Tibial nerve (tissue), 4 donors: Measurements from ENCODE around the gene HECW1. TPM values are rescaled to one million over a fixed set of nuclear protein-coding genes. Genes with fewer than 3 reads are reported as not detected.
"Not testable (repeated sequence)": the region's sequence is repeated elsewhere in the genome, so short reads cannot be mapped to it uniquely, and the experiment has no call there.

Experiments used
- DNase-seq, 2 donors: peaks; one replicate each; pipeline ENCODE4 v3.0.0-alpha.2; 2019; ENCODE audit warnings: low spot score in 2 of 2
- H3K27ac ChIP-seq, 4 donors: fragments of 200-600 bp; sonication (generic) in 3 of 4; one replicate each; pipeline ENCODE4 v1.5.1; 2017 to 2019; ENCODE audit warnings: mild to moderate bottlenecking in 1 of 4
- H3K27me3 ChIP-seq, 2 donors: fragments of 200-600 bp; sonication (generic) in 1 of 2; one replicate each; pipeline versions ENCODE4 v1.5.1 to v1.6.0; 2017 to 2019
- H3K36me3 ChIP-seq, 3 donors: fragments of 200-600 bp; sonication (generic); one replicate each; pipeline ENCODE4 v1.5.1; 2018 to 2019
- H3K4me1 ChIP-seq, 4 donors: fragments of 200-600 bp; sonication (generic) in 3 of 4; one replicate each; pipeline ENCODE4 v1.5.1; 2017 to 2019
- H3K4me3 ChIP-seq, 4 donors: fragments of 200-600 bp; sonication (generic) in 3 of 4; one replicate each; pipeline ENCODE4 v1.5.1; 2017 to 2019; ENCODE audit warnings: mild to moderate bottlenecking in 1 of 4, moderate library complexity in 1 of 4
- H3K9me3 ChIP-seq, 4 donors: fragments of 200-600 bp; sonication (generic) in 3 of 4; one replicate each; pipeline ENCODE4 v1.5.1; 2017 to 2019
- CTCF ChIP-seq, 5 experiments: fragments of 200-600 bp in 3 of 5; fragments of 450-650 bp in 2 of 5; sonication (generic) in 3 of 5; IDR thresholded peaks; one replicate each; pipeline ENCODE4 v1.5.1; 2016 to 2019; ENCODE audit warnings: antibody characterized with exemption in 5 of 5, mild to moderate bottlenecking in 3 of 5, moderate library complexity in 2 of 5
- EP300 ChIP-seq, 2 donors: sonication (generic); formaldehyde crosslinking; IDR thresholded peaks; one replicate each; pipeline ENCODE4 v1.6.1; 2017; ENCODE audit warnings: antibody characterized with exemption in 2 of 2, mild to moderate bottlenecking in 1 of 2
- POLR2A ChIP-seq, 2 donors: fragments of 450-650 bp; IDR thresholded peaks; one replicate each; pipeline ENCODE4 v1.6.1; 2017; ENCODE audit warnings: antibody characterized with exemption in 2 of 2, mild to moderate bottlenecking in 2 of 2, moderate library complexity in 2 of 2
- WGBS, 2 donors: methylation state at CpG; one replicate each; pipeline ENCODE4 v1.1.5; 2018; 5-methylcytosine and 5-hydroxymethylcytosine counted together
- total RNA-seq, 4 donors: library from RNA; depleted of rRNA; stranded (reverse); fragments of >200 nt; gene quantifications; one replicate each; pipeline ENCODE4 v1.1.0, GENCODE V29; 2016

The HECW1 gene
- total RNA-seq, 4 donors from 2014 or later = 3.6 to 10.9 (median 6.5) TPM

- DNase-seq = no peak
- H3K4me3 ChIP-seq = no peak overlapping the region
- H3K27me3 ChIP-seq = no peaks in the 10 kb centered on the region
- H3K36me3 ChIP-seq = no peaks in the 10 kb centered on the region
- H3K4me1 ChIP-seq = no peaks in the 10 kb centered on the region
- no peaks in the 10 kb centered on the region for H3K9me3 ChIP-seq
- H3K27ac ChIP-seq = no peak overlapping the region
- TF ChIP-seq CTCF (IDR thresholded peaks at IDR 0.05) (no peak), POLR2A (IDR thresholded peaks at IDR 0.05) (no peak), EP300 (IDR thresholded peaks at IDR 0.05) (no peak)
Observed at GRCh38 chr7:43337191-43337590, 224.7 kb downstream of the HECW1 start.

- no peak for TF ChIP-seq CTCF (IDR thresholded peaks at IDR 0.05)
Observed at GRCh38 chr7:43337811-43338210, 225.4 kb downstream of the HECW1 start.

GRCh38 chr7:43341132-43341531 is 228.7 kb downstream of the HECW1 start:
- H3K36me3 ChIP-seq = no peaks in the 10 kb centered on the region
- no peak for TF ChIP-seq POLR2A (IDR thresholded peaks at IDR 0.05)
- no peak for TF ChIP-seq EP300 (IDR thresholded peaks at IDR 0.05)
- TF ChIP-seq CTCF (IDR thresholded peaks at IDR 0.05) = no peak

More at GRCh38 chr7:43337811-43338210, 225.4 kb downstream of the HECW1 start:
- Histone ChIP-seq H3K27ac (no peak overlapping the region), H3K4me3 (no peak overlapping the region), H3K9me3 (no peaks in the 10 kb centered on the region), H3K36me3 (no peaks in the 10 kb centered on the region), H3K4me1 (no peaks in the 10 kb centered on the region), H3K27me3 (no peaks in the 10 kb centered on the region)
- 61 to 78% methylated on average over 1 of the region's 1 CpG for WGBS, 2 donors
- no peak for DNase-seq

GRCh38 chr7:43343417-43343816 is 231.0 kb downstream of the HECW1 start:
- H3K27ac ChIP-seq, H3K36me3 ChIP-seq, H3K4me3 ChIP-seq, H3K27me3 ChIP-seq, DNase-seq, H3K9me3 ChIP-seq, H3K4me1 ChIP-seq: not testable (repeated sequence)
- 78 to 93% methylated on average over 4 of the region's 4 CpGs for WGBS, 2 donors

More at GRCh38 chr7:43341132-43341531, 228.7 kb downstream of the HECW1 start:
- no peak for DNase-seq
- Histone ChIP-seq H3K4me1 (no peaks in the 10 kb centered on the region), H3K4me3 (no peak overlapping the region), H3K9me3 (no peaks in the 10 kb centered on the region), H3K27me3 (no peaks in the 10 kb centered on the region), H3K27ac (no peak overlapping the region)
- WGBS, 2 donors = 81 to 87% methylated on average over 2 of the region's 2 CpGs

GRCh38 chr7:43345696-43346095 is 233.2 kb downstream of the HECW1 start:
- H3K9me3 ChIP-seq, DNase-seq: not testable (repeated sequence)
- 0 to 4% methylated on average over 1 of the region's 1 CpG for WGBS, 2 donors

GRCh38 chr7:43351683-43352082 is 239.2 kb downstream of the HECW1 start:
- Histone ChIP-seq H3K36me3 (no peaks in the 10 kb centered on the region), H3K27ac (no peak overlapping the region), H3K4me1 (no peaks in the 10 kb centered on the region), H3K27me3 (no peaks in the 10 kb centered on the region), H3K9me3 (peaks cover 0 to 16% (median 2%) of the 10 kb centered on the region in 4 donors), H3K4me3 (no peak overlapping the region)
- TF ChIP-seq POLR2A (IDR thresholded peaks at IDR 0.05) (no peak), EP300 (IDR thresholded peaks at IDR 0.05) (no peak), CTCF (IDR thresholded peaks at IDR 0.05) (no peak)
- WGBS, 2 donors = 81 to 83% methylated on average over 3 of the region's 3 CpGs
- DNase-seq = no peak

More at GRCh38 chr7:43345696-43346095, 233.2 kb downstream of the HECW1 start:
- H3K4me1 ChIP-seq, H3K36me3 ChIP-seq, H3K4me3 ChIP-seq, H3K27me3 ChIP-seq, H3K27ac ChIP-seq: not testable (repeated sequence)
